K562 (cell line): ENCODE results near the gene TBRG4. TPM values are rescaled to one million over a fixed set of nuclear protein-coding genes. Genes with fewer than 3 reads are reported as not detected.

Experiments used
- ATAC-seq: fragments of 200-7000 bp; cut with Tn5 transposase; 3 replicates; pipeline ENCODE4 v1.9.1; 2020; ENCODE audit warnings: moderate library complexity
- BruUV-seq: library from RNA; stranded (reverse); fragments of 400-500 nt; replicated peaks from 2 replicates; lab custom pipeline; 2021; lab: Mats Ljungman, UMichigan
- CTCF ChIA-PET: fragments of 300-600 bp; formaldehyde crosslinking; extraction: SDS; loops from one replicate; lab custom pipeline; 2021; ENCODE audit warnings: low intra/inter-chr PET ratio; lab: Yijun Ruan, JAX
- POLR2A ChIA-PET: fragments of 300-600, 350-650 bp; sonication (Branson Sonifier 250); formaldehyde crosslinking; extraction: SDS; loops from one replicate; lab custom pipeline; 2021; ENCODE audit warnings: antibody characterized with exemption, inconsistent platforms; lab: Yijun Ruan, JAX
- DNase-seq, 4 experiments: peaks; one replicate each; pipeline versions ENCODE4 v3.0.0 to v3.0.0-alpha.2; 2011 to 2018; ENCODE audit warnings: low spot score in 3 of 4, mixed read lengths in 3 of 4; ENCODE audit errors: extremely low read depth in 1 of 4
- FAIRE-seq: peaks from 2 replicates; lab custom pipeline; 2011; peaks lifted over from hg19 to GRCh38; lab: Jason Lieb, UNC
- H2AFZ ChIP-seq: 2 replicates; pipeline ENCODE4 v1.6.0; 2011; ENCODE audit warnings: low read depth, low read length, control low read depth, inconsistent platforms
- H3K27ac ChIP-seq: fragments of 200-600 bp; 3 replicates; pipeline ENCODE4 v1.8.0; 2011; ENCODE audit warnings: low read depth, mild to moderate bottlenecking, control low read depth, inconsistent platforms, low read length, moderate library complexity, mixed read lengths; ENCODE audit errors: extremely low read depth
- H3K27me3 ChIP-seq, 2 experiments: fragments of 300-600 bp in 1 of 2; 2 replicates in 1 of 2; 3 replicates in 1 of 2; pipeline versions ENCODE4 v1.6.0 to v1.8.0; 2011; ENCODE audit warnings: inconsistent platforms in 2 of 2, low read length in 2 of 2, mild to moderate bottlenecking in 1 of 2, mixed read lengths in 1 of 2, moderate library complexity in 1 of 2; ENCODE audit not compliant: control insufficient read depth in 2 of 2, insufficient read depth in 2 of 2
- H3K36me3 ChIP-seq: fragments of 300-600 bp; 3 replicates; pipeline ENCODE4 v1.8.0; 2011; ENCODE audit warnings: mild to moderate bottlenecking, low read length, inconsistent platforms; ENCODE audit not compliant: control insufficient read depth, insufficient read depth
- H3K4me1 ChIP-seq, 2 experiments: fragments of 200-600 bp in 1 of 2; replicated peaks in 1 of 2; 2 replicates in 1 of 2; 3 replicates in 1 of 2; pipeline versions ENCODE4 v1.5.1 to v1.8.0; 2011; ENCODE audit warnings: inconsistent platforms in 2 of 2, low read length in 2 of 2, mild to moderate bottlenecking in 1 of 2, mixed read lengths in 1 of 2, moderate library complexity in 1 of 2; ENCODE audit not compliant: control insufficient read depth in 2 of 2, insufficient read depth in 2 of 2
- H3K4me2 ChIP-seq: 2 replicates; pipeline ENCODE4 v1.6.1; 2011; ENCODE audit warnings: low read length, control low read depth, inconsistent platforms, mixed read lengths; ENCODE audit not compliant: insufficient read depth
- H3K4me3 ChIP-seq: fragments of 200-600 bp; sonication (generic), shearing (Covaris generic); 2 replicates; pipeline ENCODE4 v1.5.1; 2016; ENCODE audit warnings: control low read depth, inconsistent platforms
- H3K79me2 ChIP-seq: fragments of 200-600 bp; 3 replicates; pipeline ENCODE4 v1.8.0; 2011; ENCODE audit warnings: low read length, inconsistent platforms; ENCODE audit not compliant: control insufficient read depth, insufficient read depth
- H3K9ac ChIP-seq, 2 experiments: 2 replicates each; pipeline versions ENCODE4 v1.6.0 to v1.6.1; 2011; ENCODE audit warnings: low read depth in 2 of 2, low read length in 2 of 2, control low read depth in 1 of 2, inconsistent platforms in 1 of 2, mild to moderate bottlenecking in 1 of 2, mixed read lengths in 1 of 2; ENCODE audit not compliant: insufficient read depth in 1 of 2
- H3K9me1 ChIP-seq: one replicate; pipeline ENCODE4 v1.6.0; 2011; ENCODE audit warnings: inconsistent platforms, mild to moderate bottlenecking, low read length, moderate library complexity; ENCODE audit not compliant: control insufficient read depth, insufficient read depth
- H3K9me3 ChIP-seq: replicated peaks from 2 replicates; pipeline ENCODE4 v1.5.1; 2011; ENCODE audit warnings: low read depth, low read length, inconsistent platforms; ENCODE audit not compliant: control insufficient read depth, insufficient read depth
- H4K20me1 ChIP-seq: replicated peaks from 2 replicates; pipeline ENCODE4 v1.6.1; 2011; ENCODE audit warnings: low read length, inconsistent platforms, mixed read lengths; ENCODE audit not compliant: control insufficient read depth, insufficient read depth
- ATF6 ChIP-seq: sonication (generic); formaldehyde crosslinking; IDR thresholded peaks from 2 replicates; pipeline ENCODE4 v1.4.0; 2020; ENCODE audit warnings: mild to moderate bottlenecking, missing genetic modification reagents
- CREM ChIP-seq: IDR thresholded peaks from 2 replicates; pipeline ENCODE4 v1.6.1; 2014; ENCODE audit warnings: antibody characterized with exemption, low read depth
- CTBP1 ChIP-seq: fragments of 450-650 bp; IDR thresholded peaks from 2 replicates; pipeline ENCODE4 v1.6.1; 2016; ENCODE audit warnings: borderline replicate concordance
- CXXC5 ChIP-seq: fragments of 250-450 bp; sonication (Bioruptor Pico); IDR thresholded peaks from 2 replicates; pipeline ENCODE4 v1.8.0; 2022; ENCODE audit warnings: inconsistent platforms, mild to moderate bottlenecking, moderate library complexity
- EZH2 ChIP-seq: IDR thresholded peaks from 2 replicates; pipeline ENCODE4 v1.6.1; 2012; ENCODE audit warnings: low read depth, mild to moderate bottlenecking, inconsistent platforms, low read length, borderline replicate concordance
- FOXJ3 ChIP-seq: sonication (generic); formaldehyde crosslinking; IDR thresholded peaks from 2 replicates; pipeline ENCODE4 v1.4.0; 2020; ENCODE audit warnings: mild to moderate bottlenecking, missing genetic modification reagents
- FOXK1 ChIP-seq: sonication (generic); formaldehyde crosslinking; IDR thresholded peaks from 2 replicates; pipeline ENCODE4 v1.8.0; 2022; ENCODE audit warnings: missing genetic modification reagents, mild to moderate bottlenecking, borderline replicate concordance
- MITF ChIP-seq: IDR thresholded peaks from 2 replicates; pipeline ENCODE4 v1.6.1; 2014; ENCODE audit warnings: antibody characterized with exemption
- POLR2H ChIP-seq: IDR thresholded peaks from 2 replicates; pipeline ENCODE4 v1.6.1; 2016; ENCODE audit warnings: missing genetic modification characterization, low read depth, mild to moderate bottlenecking, control low read depth, missing compliant biosample characterization, moderate library complexity
- SRF ChIP-seq, 2 experiments: fragments of 250-450, 450-650 bp in 1 of 2; sonication (Bioruptor Pico) in 1 of 2; sonication (generic) in 1 of 2; formaldehyde crosslinking; IDR thresholded peaks; 2 replicates each; pipeline versions ENCODE4 v1.5.0 to v1.5.1; 2020 to 2022; ENCODE audit warnings: mild to moderate bottlenecking in 1 of 2, missing genetic modification reagents in 1 of 2
- ZBTB33 ChIP-seq: sonication (generic); formaldehyde crosslinking; IDR thresholded peaks from 2 replicates; pipeline ENCODE4 v1.8.1; 2023; ENCODE audit warnings: mild to moderate bottlenecking, missing genetic modification reagents
- ZBTB9 ChIP-seq: fragments of 450-650 bp; formaldehyde crosslinking; IDR thresholded peaks from 2 replicates; pipeline ENCODE4 v1.4.0; 2020; ENCODE audit warnings: mild to moderate bottlenecking, moderate library complexity
- ZKSCAN8 ChIP-seq: fragments of 200-800 bp; sonication (Bioruptor generic); IDR thresholded peaks from 2 replicates; pipeline ENCODE4 v1.6.1; 2016; ENCODE audit warnings: missing genetic modification characterization, missing compliant biosample characterization
- ZNF444 ChIP-seq: fragments of 250-450 bp; sonication (Bioruptor Pico); IDR thresholded peaks from 2 replicates; pipeline ENCODE4 v1.4.0; 2020; ENCODE audit warnings: mild to moderate bottlenecking, moderate library complexity
- ZNF583 ChIP-seq: fragments of 250-450 bp; sonication (Bioruptor Pico); IDR thresholded peaks from 2 replicates; pipeline ENCODE4 v1.4.0; 2020
- WGBS: fragments of 100-300 bp; shearing (Covaris generic); methylation state at CpG from one replicate; pipeline ENCODE4 v1.1.6; 2016; ENCODE audit warnings: low coverage, mixed read lengths; ENCODE audit not compliant: insufficient coverage; ENCODE audit errors: missing lambda C conversion rate; 5-methylcytosine and 5-hydroxymethylcytosine counted together
- in situ Hi-C: fragments of 300-500 bp; cut with MboI; formaldehyde crosslinking; loops from 4 replicates; pipeline ENCODE4 v1.15.0; 2018; ENCODE audit warnings: inconsistent platforms, mixed read lengths
- intact Hi-C: fragments of 100-400 bp; cut with micrococcal nuclease; formaldehyde crosslinking; loops from 2 replicates; pipeline ENCODE4 v1.14.2; 2022
- polyA plus RNA-seq, 8 experiments: library from polyadenylated mRNA; depleted of rRNA in 4 of 8; stranded (reverse) in 5 of 8; unstranded in 3 of 8; fragments of >200 nt; fragmentation: Nextera tagmentation in 2 of 8; fragmentation: Illumina TruSeq in 1 of 8; extraction: Ambion mirVana in 2 of 8; extraction: Trizol in 1 of 8; gene quantifications; 2 replicates each; pipeline versions ENCODE4 v1.2.1 to v1.2.3, GENCODE V29; 2011 to 2014; ENCODE audit warnings: inconsistent platforms in 1 of 8, missing spikeins in 1 of 8
- total RNA-seq, 7 experiments: library from RNA; depleted of rRNA in 6 of 7; stranded (reverse); fragments of >200 nt in 6 of 7; fragmentation: Illumina TruSeq in 2 of 7; extraction: Trizol in 2 of 7; gene quantifications; 2 replicates each; pipeline versions ENCODE4 v1.2.1 to v1.2.3, GENCODE V29; 2011 to 2021; ENCODE audit warnings: low replicate concordance in 1 of 7

Gene TBRG4
- total and polyA plus RNA-seq, 9 of the 15 experiments (the other 6 are each of a cell fraction or from before 2014, with no cell fraction given), result 11.2 to 322 (median 216) TPM

- CTCF ChIA-PET, result no interaction called here
- no peaks in the 10 kb centered on the region for H3K9me1 ChIP-seq
- POLR2A ChIA-PET, result interaction anchor here (0.5 to 2.3 kb wide), 8 partner anchors 9 to 512 kb away, joined by 3 to 6 read pairs (median 3); partner anchors contain the start of genes DDX56 and TBRG4
- ATAC-seq, result peak; percentile 3; the same call in 1 of the 3 replicates
- DNase-seq, result no peak
- peak overlapping the region in 1 of 2 experiments; percentile 52; a peak in 2 of 4 replicates for H3K9ac ChIP-seq
- in situ Hi-C loops (no loop called here), intact Hi-C loops (no loop called here)
- no peaks in the 10 kb centered on the region for H3K36me3 ChIP-seq
- H2AFZ ChIP-seq, result no peak overlapping the region
- no peak overlapping the region for H3K27ac ChIP-seq
- peaks cover 0 to 56% of the 10 kb centered on the region in 2 experiments; a peak in 2 of 5 replicates for H3K4me1 ChIP-seq
- H4K20me1 ChIP-seq, result peaks cover 4% of the 10 kb centered on the region; the same call in 1 of the 2 replicates
- H3K79me2 ChIP-seq, result no peaks in the 10 kb centered on the region
- 15% methylated on average over 15 of the region's 15 CpGs for WGBS
- H3K9me3 ChIP-seq, result no peaks in the 10 kb centered on the region
- no peak overlapping the region for H3K4me2 ChIP-seq
- H3K27me3 ChIP-seq, result no peaks in the 10 kb centered on the region; a peak in 1 of 5 replicates
- no peak for FAIRE-seq
- no TSS peak for BruUV-seq
- H3K4me3 ChIP-seq, result no peak overlapping the region
- TF ChIP-seq ZBTB9 (CRISPR knock-in tag) (no peak), CTBP1 (no peak), POLR2H (no peak), FOXK1 (no peak), MITF (no peak), ZBTB33 (CRISPR knock-in tag) (no peak), ATF6 (CRISPR knock-in tag) (no peak), EZH2 (no peak), ZNF583 (CRISPR knock-in tag) (no peak), ZKSCAN8 (CRISPR knock-in tag) (no peak), CREM (no peak), SRF (CRISPR knock-in tag; IDR thresholded peaks at IDR 0.05) (no peak), ZNF444 (CRISPR knock-in tag) (no peak), CXXC5 (CRISPR knock-in tag) (no peak), FOXJ3 (no peak)
These were observed 25.0 kb downstream of the TBRG4 start for GRCh38 chr7:45086331-45087065.
